ENCODE measurements around the gene WDR26.

The WDR26 gene

GRCh38 chr1:224338150-224338838 is 96.3 kb downstream of the WDR26 start:
- Histone ChIP-seq H3K27ac (ENCODE audit: low read depth, low read length) (no peak overlapping the region), H3K36me3 (ENCODE audit: control insufficient read depth, low read length) (no peaks in the 10 kb centered on the region), H3K4me2 (ENCODE audit: low read length) (no peak overlapping the region), H3K4me1 (ENCODE audit: control insufficient read depth, low read length) (peaks cover 16% of the 10 kb centered on the region), H3K9me3 (ENCODE audit: control insufficient read depth, insufficient read depth, low read length) (peaks cover 8% of the 10 kb centered on the region; the same call in 1 of the 2 replicates), H3K79me2 (ENCODE audit: control insufficient read depth, low read length) (no peaks in the 10 kb centered on the region), H3F3A (ENCODE audit: control insufficient read depth, insufficient read depth) (no peaks in the 10 kb centered on the region), H4K20me1 (ENCODE audit: control insufficient read depth, insufficient read depth, low read depth, low read length) (no peaks in the 10 kb centered on the region), H3K9me2 (replicated peaks; ENCODE audit: control insufficient read depth, low read length) (no peaks in the 10 kb centered on the region), H3K27me3 (ENCODE audit: control insufficient read depth, low read length) (peaks cover 11% of the 10 kb centered on the region), H3K4me3 (ENCODE audit: low read length) (no peak overlapping the region)
- no peak for TF ChIP-seq CTCF (IDR thresholded peaks at IDR 0.05; ENCODE audit: low read depth, low read length, poor library complexity, severe bottlenecking)
- no peak for TF ChIP-seq EZH2phosphoT487 (IDR thresholded peaks at IDR 0.05; ENCODE audit: borderline replicate concordance, low read length)
